GM18498 (cell line): ENCODE data around the gene ERICH6B.

ENCODE experiments used
- ATAC-seq: cut with Tn5 transposase; IDR thresholded peaks from one replicate; pipeline ENCODE4 v1.9.1; 2021; ENCODE audit warnings: mild to moderate bottlenecking, moderate library complexity; ENCODE audit not compliant: unreplicated experiment

Gene ERICH6B

GRCh38 chr13:45508776-45509175 lies 106.8 kb downstream of the ERICH6B start:
- no peak for ATAC-seq

- no peak for ATAC-seq
These were observed 108.7 kb downstream of the ERICH6B start for GRCh38 chr13:45506811-45507210.

- no peak for ATAC-seq
These were observed 111.9 kb downstream of the ERICH6B start for GRCh38 chr13:45503658-45504057.

GRCh38 chr13:45501175-45501526 lies 114.4 kb downstream of the ERICH6B start:
- ATAC-seq = no peak

- ATAC-seq = no peak
These were observed 114.9 kb downstream of the ERICH6B start for GRCh38 chr13:45500492-45501174.

GRCh38 chr13:45496942-45497341 lies 118.6 kb downstream of the ERICH6B start:
- ATAC-seq = no peak

GRCh38 chr13:45492538-45492937 lies 123.0 kb downstream of the ERICH6B start:
- no peak for ATAC-seq
